Brain microvascular endothelial cell (primary cell): ENCODE data around the gene CNN1.
"Not testable (repeated sequence)": the region's sequence is repeated elsewhere in the genome, so short reads cannot be mapped to it uniquely, and the experiment has no call there.

Source experiments
- DNase-seq: peaks from one replicate; pipeline ENCODE4 v3.0.0-alpha.2; 2020
- H3K27ac ChIP-seq: fragments of 250-450 bp; sonication (Bioruptor Pico); 2 replicates; pipeline ENCODE4 v1.5.1; 2020; ENCODE audit warnings: mild to moderate bottlenecking, moderate library complexity
- H3K27me3 ChIP-seq: fragments of 250-450 bp; sonication (Bioruptor Pico); replicated peaks from 2 replicates; pipeline ENCODE4 v1.5.1; 2020; ENCODE audit warnings: mild to moderate bottlenecking
- H3K36me3 ChIP-seq: fragments of 250-450 bp; sonication (Bioruptor Pico); replicated peaks from 2 replicates; pipeline ENCODE4 v1.5.1; 2020; ENCODE audit warnings: mild to moderate bottlenecking
- H3K4me3 ChIP-seq: 2 replicates; pipeline ENCODE4 v1.5.1; 2011; ENCODE audit warnings: low read depth, mild to moderate bottlenecking, control low read depth, low read length, moderate library complexity
- in situ Hi-C: cut with HindIII; loops from 2 replicates; pipeline ENCODE4 v1.10.0; 2017; ENCODE audit warnings: low sequenced_read_pairs, low pct_ligation_motif_present
- TF ChIP-seq, protein P1 (sequence below): IDR thresholded peaks from 2 replicates; pipeline ENCODE4 v1.5.1; 2011; ENCODE audit warnings: low read depth, mild to moderate bottlenecking, moderate library complexity, low read length, control low read depth, inconsistent platforms; ENCODE audit errors: missing control alignments

Gene CNN1

DNA sequence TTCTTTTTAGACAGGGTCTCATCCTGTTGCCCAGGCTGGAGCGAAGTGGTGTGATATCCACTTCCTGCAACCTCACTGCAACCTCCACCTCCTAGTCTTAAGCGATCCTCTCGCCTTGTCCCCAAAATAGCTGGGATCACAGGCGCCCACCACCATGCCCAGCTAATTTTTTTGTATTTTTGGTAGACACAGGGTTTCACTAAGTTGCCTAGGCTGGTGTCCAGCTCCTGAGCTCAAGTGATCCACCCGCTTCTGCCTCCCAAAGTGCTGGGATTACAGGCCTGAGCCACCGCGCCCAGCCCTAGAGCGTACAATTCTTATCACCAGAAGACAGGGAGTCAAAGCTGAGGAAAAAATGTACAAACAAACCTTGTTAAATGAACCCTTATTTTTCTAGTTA lies 24.9 kb downstream of the CNN1 start:
- in situ Hi-C loops = no loop called here
- TF ChIP-seq, protein P1, sequence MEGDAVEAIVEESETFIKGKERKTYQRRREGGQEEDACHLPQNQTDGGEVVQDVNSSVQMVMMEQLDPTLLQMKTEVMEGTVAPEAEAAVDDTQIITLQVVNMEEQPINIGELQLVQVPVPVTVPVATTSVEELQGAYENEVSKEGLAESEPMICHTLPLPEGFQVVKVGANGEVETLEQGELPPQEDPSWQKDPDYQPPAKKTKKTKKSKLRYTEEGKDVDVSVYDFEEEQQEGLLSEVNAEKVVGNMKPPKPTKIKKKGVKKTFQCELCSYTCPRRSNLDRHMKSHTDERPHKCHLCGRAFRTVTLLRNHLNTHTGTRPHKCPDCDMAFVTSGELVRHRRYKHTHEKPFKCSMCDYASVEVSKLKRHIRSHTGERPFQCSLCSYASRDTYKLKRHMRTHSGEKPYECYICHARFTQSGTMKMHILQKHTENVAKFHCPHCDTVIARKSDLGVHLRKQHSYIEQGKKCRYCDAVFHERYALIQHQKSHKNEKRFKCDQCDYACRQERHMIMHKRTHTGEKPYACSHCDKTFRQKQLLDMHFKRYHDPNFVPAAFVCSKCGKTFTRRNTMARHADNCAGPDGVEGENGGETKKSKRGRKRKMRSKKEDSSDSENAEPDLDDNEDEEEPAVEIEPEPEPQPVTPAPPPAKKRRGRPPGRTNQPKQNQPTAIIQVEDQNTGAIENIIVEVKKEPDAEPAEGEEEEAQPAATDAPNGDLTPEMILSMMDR = no peak
- no peak for DNase-seq
- Histone ChIP-seq H3K36me3 (no peaks in the 10 kb centered on the region), H3K4me3 (no peak overlapping the region), H3K27me3 (no peaks in the 10 kb centered on the region), H3K27ac (no peak overlapping the region)

DNA sequence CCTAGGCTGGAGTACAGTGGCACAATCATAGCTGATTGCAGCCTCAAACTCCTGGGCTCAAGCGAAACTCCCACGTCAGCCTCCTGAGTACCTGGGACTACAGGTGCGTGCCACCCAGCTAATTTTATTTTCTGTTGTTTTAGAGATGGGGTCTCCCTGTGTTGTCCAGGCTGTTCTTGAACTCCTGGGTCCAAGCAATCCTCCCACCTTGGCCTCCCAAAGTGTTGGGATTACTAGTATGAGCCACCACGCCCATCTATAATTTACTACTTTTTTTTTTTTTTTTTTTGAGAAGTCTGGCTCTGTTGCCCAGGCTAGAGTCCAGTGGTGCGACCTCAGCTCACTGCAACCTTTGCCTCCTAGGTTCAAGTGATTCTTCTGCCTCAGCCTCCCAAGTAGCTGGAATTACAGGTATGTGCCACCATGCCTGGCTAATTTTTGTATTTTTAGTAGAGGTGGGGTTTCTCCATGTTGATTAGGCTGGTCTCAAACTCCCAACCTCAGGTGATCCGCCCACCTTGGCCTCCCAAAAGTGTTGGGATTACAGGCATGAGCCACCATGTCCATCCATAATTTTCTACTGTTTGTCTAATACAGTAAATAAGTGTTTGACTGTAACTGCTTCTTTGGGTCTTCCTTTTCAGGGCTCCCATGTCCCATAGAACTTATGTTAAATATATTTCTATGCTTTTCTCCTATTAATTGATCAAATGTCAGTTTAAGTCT lies 25.6 kb downstream of the CNN1 start:
- H3K36me3 ChIP-seq, H3K4me3 ChIP-seq, H3K27ac ChIP-seq, H3K27me3 ChIP-seq, DNase-seq, in situ Hi-C loops: not testable (repeated sequence)

DNA sequence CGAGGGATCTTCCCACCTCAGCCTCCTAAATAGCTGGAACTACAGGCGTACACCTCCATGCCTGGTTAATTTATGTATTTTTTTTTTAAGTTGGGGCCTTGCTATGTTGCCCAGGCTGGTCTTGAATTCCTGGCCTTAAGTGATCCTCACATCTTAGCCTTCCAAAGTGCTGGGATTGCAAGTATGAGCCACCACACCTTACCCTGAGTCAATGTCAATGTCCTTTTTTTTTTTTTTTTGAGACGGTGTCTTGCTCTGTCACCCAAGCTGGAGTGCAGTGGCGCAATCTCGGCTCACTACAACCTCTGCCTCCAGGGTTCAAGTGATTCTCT lies 27.0 kb downstream of the CNN1 start:
- DNase-seq, H3K27ac ChIP-seq, in situ Hi-C loops, H3K27me3 ChIP-seq, H3K4me3 ChIP-seq, H3K36me3 ChIP-seq: not testable (repeated sequence)

DNA sequence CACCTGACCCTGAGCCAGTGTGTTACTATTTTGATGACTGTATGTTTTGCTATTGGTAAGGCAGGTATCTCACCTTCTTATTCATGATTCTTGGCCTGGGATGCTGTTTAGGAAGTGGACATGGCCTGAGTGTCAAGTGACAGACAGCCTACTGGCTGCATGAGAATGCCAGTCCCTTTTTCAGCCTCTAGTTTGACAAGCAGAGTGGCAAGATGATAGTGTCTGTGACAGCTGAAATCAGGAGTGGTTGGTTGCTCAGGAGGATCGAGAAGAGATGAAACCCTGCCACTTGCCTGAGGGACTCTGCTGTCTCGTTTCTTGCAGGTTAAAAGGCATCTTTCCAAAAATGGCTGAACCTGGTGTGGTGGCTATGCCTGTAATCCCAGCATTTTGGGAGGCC lies 27.5 kb downstream of the CNN1 start:
- Histone ChIP-seq H3K36me3 (no peaks in the 10 kb centered on the region), H3K4me3 (no peak overlapping the region), H3K27me3 (no peaks in the 10 kb centered on the region), H3K27ac (no peak overlapping the region)
- no peak for DNase-seq
- in situ Hi-C loops = no loop called here
- TF ChIP-seq, protein P1 = no peak

DNA sequence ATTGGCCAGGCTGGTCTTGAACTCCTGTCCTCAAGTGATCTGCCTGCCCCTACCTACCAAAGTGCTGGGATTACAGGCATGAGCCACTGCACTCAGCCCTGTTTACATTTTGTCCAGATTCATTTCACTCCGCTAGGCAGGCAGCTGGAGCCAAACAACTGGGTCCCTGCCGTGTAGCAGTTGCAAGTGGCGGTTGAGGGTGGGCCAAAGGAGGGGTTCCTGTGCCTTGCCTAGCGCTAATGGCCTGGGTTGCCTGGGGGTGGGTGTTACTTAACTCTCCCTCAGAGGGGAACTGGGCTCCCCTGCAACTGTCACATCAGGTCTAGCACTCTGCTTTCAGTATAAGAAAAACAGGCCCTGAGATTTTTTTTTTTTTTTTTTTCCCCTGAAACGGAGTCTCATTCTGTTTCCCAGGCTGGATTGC lies 31.4 kb downstream of the CNN1 start:
- in situ Hi-C loops = no loop called here
- H3K27me3 ChIP-seq = no peaks in the 10 kb centered on the region
- H3K36me3 ChIP-seq = no peaks in the 10 kb centered on the region
- TF ChIP-seq, protein P1 = no peak
- no peak overlapping the region for H3K4me3 ChIP-seq
- no peak for DNase-seq
- H3K27ac ChIP-seq = no peak overlapping the region

DNA sequence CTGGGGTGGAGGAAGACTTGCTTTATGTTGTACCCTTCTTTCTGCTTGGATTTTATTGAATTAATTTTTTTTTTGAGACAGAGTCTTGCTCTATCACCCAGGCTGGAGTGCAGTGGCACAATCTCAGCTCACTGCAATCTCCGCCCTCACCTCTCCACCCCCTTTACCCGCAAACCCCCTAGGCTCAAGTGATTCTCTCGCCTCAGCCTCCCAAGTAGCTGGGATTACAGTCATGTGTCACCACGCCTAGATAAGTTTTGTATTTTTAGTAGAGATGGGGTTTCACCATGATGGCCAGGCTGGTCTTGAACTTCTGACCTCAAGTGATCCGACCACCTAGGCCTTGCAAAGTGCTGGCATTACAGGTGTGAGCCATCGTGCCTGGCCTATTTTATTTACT lies 34.7 kb downstream of the CNN1 start:
- H3K27me3 ChIP-seq, DNase-seq, in situ Hi-C loops, H3K36me3 ChIP-seq, H3K4me3 ChIP-seq, H3K27ac ChIP-seq: not testable (repeated sequence)

DNA sequence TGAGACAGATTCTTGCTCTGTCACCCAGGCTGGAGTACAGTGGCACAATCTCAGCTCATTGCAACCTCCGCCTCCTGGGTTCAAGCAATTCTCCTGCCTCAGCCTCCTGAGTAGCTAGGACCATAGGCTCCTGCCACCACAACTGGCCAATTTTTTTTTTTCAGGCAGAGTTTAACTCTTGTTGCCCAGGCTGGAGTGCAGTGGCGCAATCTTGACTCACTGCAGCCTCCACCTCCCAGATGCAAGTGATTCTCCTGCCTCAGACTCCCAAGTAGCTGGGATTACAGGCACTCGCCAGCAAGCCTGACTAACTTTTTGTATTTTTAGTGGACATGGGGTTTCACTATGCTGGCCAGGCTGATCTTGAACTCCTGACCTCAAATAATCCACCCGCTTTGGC lies 35.1 kb downstream of the CNN1 start:
- in situ Hi-C loops, H3K36me3 ChIP-seq, H3K27me3 ChIP-seq, H3K4me3 ChIP-seq, DNase-seq, H3K27ac ChIP-seq: not testable (repeated sequence)

DNA sequence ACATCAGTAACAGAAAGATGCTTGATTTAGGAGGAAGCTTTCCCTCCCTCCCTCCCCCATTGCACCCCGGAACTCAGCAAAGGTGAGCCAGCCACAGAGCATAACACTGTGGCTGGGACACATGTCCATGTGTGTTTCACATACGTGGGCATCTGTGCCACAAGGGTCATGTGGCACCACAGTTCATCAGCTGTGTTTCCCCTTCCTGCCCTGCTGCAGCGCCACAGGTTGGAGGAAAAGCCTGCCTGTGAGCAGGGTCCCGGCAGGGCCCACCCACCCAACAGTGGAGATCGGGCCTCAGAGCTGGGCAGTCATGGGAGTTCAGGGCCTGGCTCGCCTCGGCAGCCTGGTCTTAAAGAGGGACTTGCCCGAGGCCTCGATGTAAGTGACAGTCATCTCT lies 36.0 kb downstream of the CNN1 start:
- H3K27me3 ChIP-seq = no peaks in the 10 kb centered on the region
- no peak overlapping the region for H3K4me3 ChIP-seq
- in situ Hi-C loops = no loop called here
- no peak for DNase-seq
- TF ChIP-seq, protein P1 = no peak
- no peaks in the 10 kb centered on the region for H3K36me3 ChIP-seq
- H3K27ac ChIP-seq = no peak overlapping the region
